Spleen (tissue), 7 donors: Measurements from ENCODE around the gene PPP1R1B.

Source experiments
- POLR2A ChIP-seq, 3 donors: fragments of 450-650 bp; IDR thresholded peaks; one replicate each; pipeline ENCODE4 v1.5.1; 2017; ENCODE audit warnings: antibody characterized with exemption in 3 of 3, mild to moderate bottlenecking in 1 of 3
- POLR2AphosphoS5 ChIP-seq, 3 donors: sonication (generic); formaldehyde crosslinking; IDR thresholded peaks; one replicate each; pipeline ENCODE4 v1.5.1; 2017; ENCODE audit warnings: antibody characterized with exemption in 3 of 3
- TF ChIP-seq, protein P1 (sequence below), 11 experiments: fragments of 200-600 bp in 7 of 11; fragments of 450-650 bp in 4 of 11; sonication (generic) in 4 of 11; IDR thresholded peaks in 8 of 11; conservative IDR thresholded peaks in 3 of 11; 1 replicate in 7 of 11; 2 replicates in 4 of 11; pipeline versions ENCODE4 v1.4.0 to v1.8.0; 2016 to 2021; ENCODE audit warnings: antibody characterized with exemption in 11 of 11, inconsistent platforms in 4 of 11, mild to moderate bottlenecking in 1 of 11
- donor health status: DM: no; HTN: no; CAD: no; lungs with moderate emphysema.
- donor health status: DM: no; HTN: no; CAD: no.
- donor health status: DM: no; HTN: no; CAD: no.

DNA sequence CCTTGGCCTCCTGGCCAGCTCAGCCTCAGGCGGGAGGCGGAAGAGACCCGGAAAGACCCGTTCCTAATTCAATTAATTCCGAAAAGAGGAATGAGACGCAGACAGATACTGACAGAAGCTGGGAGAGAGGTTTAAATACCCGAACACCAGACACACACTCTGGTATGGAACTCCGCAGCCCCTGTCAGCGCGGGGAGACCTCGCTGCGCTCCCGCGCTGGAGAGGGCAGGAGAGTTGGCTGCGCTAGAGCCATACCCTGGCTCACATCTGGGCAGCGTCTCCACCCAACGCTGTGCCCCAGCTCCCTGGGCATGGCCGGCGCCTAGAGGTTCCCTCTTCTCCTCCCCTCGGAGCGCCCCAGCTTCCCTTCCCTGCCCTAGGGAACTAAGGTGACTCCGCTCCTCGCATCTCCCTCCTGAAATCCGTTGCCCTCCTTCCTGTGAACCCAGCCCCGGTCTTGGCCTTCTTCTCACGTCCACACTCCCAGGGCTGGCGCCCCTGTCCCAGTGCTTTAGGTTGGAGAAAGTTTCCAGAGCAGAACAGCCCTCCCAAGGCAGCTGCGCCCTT is 27.0 kb upstream of the PPP1R1B start:
- TF ChIP-seq, protein P1, sequence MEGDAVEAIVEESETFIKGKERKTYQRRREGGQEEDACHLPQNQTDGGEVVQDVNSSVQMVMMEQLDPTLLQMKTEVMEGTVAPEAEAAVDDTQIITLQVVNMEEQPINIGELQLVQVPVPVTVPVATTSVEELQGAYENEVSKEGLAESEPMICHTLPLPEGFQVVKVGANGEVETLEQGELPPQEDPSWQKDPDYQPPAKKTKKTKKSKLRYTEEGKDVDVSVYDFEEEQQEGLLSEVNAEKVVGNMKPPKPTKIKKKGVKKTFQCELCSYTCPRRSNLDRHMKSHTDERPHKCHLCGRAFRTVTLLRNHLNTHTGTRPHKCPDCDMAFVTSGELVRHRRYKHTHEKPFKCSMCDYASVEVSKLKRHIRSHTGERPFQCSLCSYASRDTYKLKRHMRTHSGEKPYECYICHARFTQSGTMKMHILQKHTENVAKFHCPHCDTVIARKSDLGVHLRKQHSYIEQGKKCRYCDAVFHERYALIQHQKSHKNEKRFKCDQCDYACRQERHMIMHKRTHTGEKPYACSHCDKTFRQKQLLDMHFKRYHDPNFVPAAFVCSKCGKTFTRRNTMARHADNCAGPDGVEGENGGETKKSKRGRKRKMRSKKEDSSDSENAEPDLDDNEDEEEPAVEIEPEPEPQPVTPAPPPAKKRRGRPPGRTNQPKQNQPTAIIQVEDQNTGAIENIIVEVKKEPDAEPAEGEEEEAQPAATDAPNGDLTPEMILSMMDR (IDR thresholded peaks at IDR 0.05 in 8 of 11, conservative IDR thresholded peaks at IDR 0.05 in 3 of 11): no peak
- TF ChIP-seq POLR2A (IDR thresholded peaks at IDR 0.05) (no peak), POLR2AphosphoS5 (IDR thresholded peaks at IDR 0.05) (no peak)
